ENCODE measurements around the gene ZNF594.
"Not testable (repeated sequence)": the region's sequence is repeated elsewhere in the genome, so short reads cannot be mapped to it uniquely, and the experiment has no call there.

The ZNF594 gene

GRCh38 chr17:5191541-5192417 lies at the start of gene ZNF594:
TSS of gene ZNF594 (minus strand) at chr17:5191868. CDS start at chr17:5184256, 7,612 bp downstream.
- peak; percentile 99 for ATAC-seq (ENCODE audit: low read depth)
- H3K9me3 ChIP-seq (ENCODE audit: severe bottlenecking): peaks cover 5% of the 10 kb centered on the region

GRCh38 chr17:5239769-5240168 lies 48.1 kb upstream of the ZNF594 start:
- DNase-seq (ENCODE audit: low spot score); ATAC-seq (ENCODE audit: low read depth); H3K36me3 ChIP-seq (ENCODE audit: low read depth); H3K27ac ChIP-seq (ENCODE audit: poor library complexity, severe bottlenecking); H3K9me3 ChIP-seq (ENCODE audit: severe bottlenecking); H3K4me3 ChIP-seq (ENCODE audit: severe bottlenecking); H3K4me1 ChIP-seq (ENCODE audit: insufficient read depth, poor library complexity, severe bottlenecking); H3K27me3 ChIP-seq (ENCODE audit: insufficient read depth, poor library complexity, severe bottlenecking): not testable (repeated sequence)

More at GRCh38 chr17:5191541-5192417, at the start of gene ZNF594:
- Histone ChIP-seq H3K36me3 (ENCODE audit: low read depth) (peaks cover 16% of the 10 kb centered on the region), H3K4me1 (ENCODE audit: insufficient read depth, poor library complexity, severe bottlenecking) (no peaks in the 10 kb centered on the region), H3K4me3 (ENCODE audit: severe bottlenecking) (peak within 1 kb of the TSS; percentile 73), H3K27ac (ENCODE audit: poor library complexity, severe bottlenecking) (peak within 1 kb of the TSS; percentile 30), H3K27me3 (ENCODE audit: insufficient read depth, poor library complexity, severe bottlenecking) (no peaks in the 10 kb centered on the region)
- DNase-seq (ENCODE audit: low spot score): peak; percentile 96
- TF ChIP-seq CTCF (IDR thresholded peaks at IDR 0.05; ENCODE audit: poor library complexity, severe bottlenecking): peak; percentile 97

- Histone ChIP-seq H3K27ac (ENCODE audit: poor library complexity, severe bottlenecking) (no peak overlapping the region), H3K9me3 (ENCODE audit: severe bottlenecking) (no peaks in the 10 kb centered on the region), H3K4me1 (ENCODE audit: insufficient read depth, poor library complexity, severe bottlenecking) (no peaks in the 10 kb centered on the region), H3K27me3 (ENCODE audit: insufficient read depth, poor library complexity, severe bottlenecking) (no peaks in the 10 kb centered on the region), H3K36me3 (ENCODE audit: low read depth) (no peaks in the 10 kb centered on the region), H3K4me3 (ENCODE audit: severe bottlenecking) (no peak overlapping the region)
- no peak for DNase-seq (ENCODE audit: low spot score)
- TF ChIP-seq CTCF (IDR thresholded peaks at IDR 0.05; ENCODE audit: poor library complexity, severe bottlenecking): no peak
- ATAC-seq (ENCODE audit: low read depth): no peak
Measured at GRCh38 chr17:5238333-5238732, 46.7 kb upstream of the ZNF594 start.

GRCh38 chr17:5237541-5238016 lies 45.9 kb upstream of the ZNF594 start:
- H3K36me3 ChIP-seq (ENCODE audit: low read depth): no peaks in the 10 kb centered on the region
- H3K4me1 ChIP-seq (ENCODE audit: insufficient read depth, poor library complexity, severe bottlenecking): no peaks in the 10 kb centered on the region
- no peaks in the 10 kb centered on the region for H3K27me3 ChIP-seq (ENCODE audit: insufficient read depth, poor library complexity, severe bottlenecking)
- no peak overlapping the region for H3K4me3 ChIP-seq (ENCODE audit: severe bottlenecking)
- no peaks in the 10 kb centered on the region for H3K9me3 ChIP-seq (ENCODE audit: severe bottlenecking)
- peak; percentile 46; the same call in 2 of the 3 replicates for ATAC-seq (ENCODE audit: low read depth)
- no peak overlapping the region for H3K27ac ChIP-seq (ENCODE audit: poor library complexity, severe bottlenecking)
- TF ChIP-seq CTCF (IDR thresholded peaks at IDR 0.05; ENCODE audit: poor library complexity, severe bottlenecking): peak; percentile 48
- no peak for DNase-seq (ENCODE audit: low spot score)

- H3K27me3 ChIP-seq (ENCODE audit: insufficient read depth, poor library complexity, severe bottlenecking): no peaks in the 10 kb centered on the region
- DNase-seq (ENCODE audit: low spot score) (no peak), ATAC-seq (ENCODE audit: low read depth) (no peak)
- no peak for TF ChIP-seq CTCF (IDR thresholded peaks at IDR 0.05; ENCODE audit: poor library complexity, severe bottlenecking)
- no peaks in the 10 kb centered on the region for H3K36me3 ChIP-seq (ENCODE audit: low read depth)
- no peak overlapping the region for H3K27ac ChIP-seq (ENCODE audit: poor library complexity, severe bottlenecking)
- no peaks in the 10 kb centered on the region for H3K9me3 ChIP-seq (ENCODE audit: severe bottlenecking)
- no peak overlapping the region for H3K4me3 ChIP-seq (ENCODE audit: severe bottlenecking)
- H3K4me1 ChIP-seq (ENCODE audit: insufficient read depth, poor library complexity, severe bottlenecking): no peaks in the 10 kb centered on the region
Measured at GRCh38 chr17:5236938-5237540, 45.4 kb upstream of the ZNF594 start.
